GM18870 (cell line): ENCODE measurements around the gene RFTN1.

Experiments used
- ATAC-seq: cut with Tn5 transposase; IDR thresholded peaks from one replicate; pipeline ENCODE4 v1.9.1; 2021; ENCODE audit warnings: moderate library complexity; ENCODE audit not compliant: unreplicated experiment

Gene RFTN1

DNA sequence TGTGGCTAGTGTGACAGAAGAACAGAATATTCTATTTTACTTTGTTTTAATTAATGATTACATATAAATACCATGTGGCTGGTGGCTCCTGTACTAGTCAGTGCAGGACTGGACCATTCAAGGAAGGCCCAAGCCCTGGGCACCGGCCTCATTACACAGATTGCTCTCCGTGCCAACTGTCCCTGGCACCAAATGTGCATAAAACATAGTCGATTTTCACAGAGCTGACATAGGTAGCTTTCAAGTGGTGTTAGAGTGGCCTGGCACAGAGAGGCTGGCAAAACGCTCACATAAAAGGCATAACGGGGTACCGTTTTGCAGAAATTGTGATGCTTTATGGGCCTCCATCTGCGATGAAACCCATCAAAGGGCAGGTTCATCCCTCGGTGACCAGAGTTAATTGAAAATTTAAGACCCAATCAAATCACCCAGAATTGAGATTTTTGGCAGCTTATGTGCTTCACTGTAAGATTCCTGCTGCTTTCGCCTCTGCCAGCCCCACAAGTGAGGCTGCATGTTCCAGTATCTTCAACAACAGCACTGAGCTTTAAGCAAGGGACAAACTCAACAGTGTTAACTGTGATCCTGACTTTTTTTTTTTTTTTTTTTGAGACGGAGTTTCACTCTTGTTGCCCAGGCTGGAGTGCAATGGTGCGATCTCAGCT, 25.9 kb downstream of the RFTN1 start:
- no peak for ATAC-seq

DNA sequence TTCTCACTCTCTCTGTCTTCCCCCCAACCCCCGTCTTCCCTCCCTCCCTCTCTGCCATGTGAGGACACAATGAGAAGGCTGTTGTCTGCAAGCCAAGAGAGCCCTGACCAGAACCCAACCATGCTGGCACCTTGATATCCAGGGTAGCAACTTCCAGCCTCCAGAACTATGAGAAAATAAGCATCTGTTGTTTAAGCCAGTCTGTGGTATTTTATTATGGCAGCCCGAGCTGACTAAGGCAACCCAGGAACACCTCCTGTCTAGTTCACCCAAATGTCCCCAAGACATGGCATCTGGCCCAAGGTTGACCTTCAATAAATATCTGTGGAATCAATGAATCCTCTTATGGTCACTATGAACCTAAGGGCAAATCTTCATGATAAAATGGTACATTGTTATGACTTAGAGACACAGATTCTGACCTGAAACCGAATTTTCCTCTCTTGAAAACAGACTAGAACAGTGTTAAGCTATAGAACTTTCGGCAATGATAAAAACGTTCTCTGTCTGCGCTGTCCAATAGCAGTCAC, 26.5 kb downstream of the RFTN1 start:
- ATAC-seq, result no peak

- no peak for ATAC-seq
Measured at GRCh38 chr3:16486201-16486600, 27.3 kb downstream of the RFTN1 start.

DNA sequence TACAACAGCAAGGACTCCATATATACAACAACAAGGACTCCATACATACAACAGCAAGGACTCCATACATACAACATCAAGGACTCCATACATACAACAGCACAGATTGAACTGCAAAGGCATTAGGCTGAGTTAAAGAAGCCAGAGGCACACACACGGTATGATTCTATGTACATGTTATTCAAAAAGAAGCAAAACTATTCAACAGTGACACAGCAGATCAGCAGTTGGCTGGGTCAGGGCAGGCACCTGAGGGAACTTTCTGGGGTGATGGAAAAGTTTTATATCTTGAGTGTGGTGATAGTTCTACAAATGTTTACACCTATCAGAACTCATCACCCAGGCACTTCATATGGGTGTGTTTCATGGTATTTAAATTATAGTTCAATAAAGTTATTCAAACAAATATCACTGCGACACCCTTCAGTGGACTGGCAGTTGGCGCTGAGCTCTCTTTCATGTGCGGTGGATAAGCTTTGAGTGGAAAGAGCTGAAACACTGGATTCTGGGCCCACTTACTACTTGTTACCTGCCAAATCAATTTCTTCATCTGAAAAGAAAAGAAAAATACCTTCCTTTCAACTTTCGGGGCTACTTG, 28.0 kb downstream of the RFTN1 start:
- no peak for ATAC-seq

GRCh38 chr3:16484984-16485383, 28.5 kb downstream of the RFTN1 start:
- ATAC-seq, result no peak

DNA sequence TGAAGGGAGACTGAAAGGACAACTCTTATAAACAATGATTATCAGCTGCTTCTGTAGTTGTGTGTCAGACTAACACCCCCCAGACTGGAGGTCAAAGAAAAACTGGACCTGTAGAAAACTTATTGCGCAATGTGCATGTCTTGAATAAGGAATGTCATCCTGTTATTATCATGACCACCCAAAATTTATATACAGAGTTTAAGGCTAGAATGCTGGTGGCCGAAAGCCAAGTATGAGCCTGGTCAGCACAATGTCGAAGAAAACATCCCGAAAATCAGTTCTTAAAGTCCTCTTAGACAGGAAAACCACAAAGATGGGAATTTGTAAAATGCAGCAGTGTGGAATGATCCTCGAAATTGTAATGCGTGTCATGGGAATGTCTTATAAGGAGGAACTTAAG, 29.3 kb downstream of the RFTN1 start:
- no peak for ATAC-seq

DNA sequence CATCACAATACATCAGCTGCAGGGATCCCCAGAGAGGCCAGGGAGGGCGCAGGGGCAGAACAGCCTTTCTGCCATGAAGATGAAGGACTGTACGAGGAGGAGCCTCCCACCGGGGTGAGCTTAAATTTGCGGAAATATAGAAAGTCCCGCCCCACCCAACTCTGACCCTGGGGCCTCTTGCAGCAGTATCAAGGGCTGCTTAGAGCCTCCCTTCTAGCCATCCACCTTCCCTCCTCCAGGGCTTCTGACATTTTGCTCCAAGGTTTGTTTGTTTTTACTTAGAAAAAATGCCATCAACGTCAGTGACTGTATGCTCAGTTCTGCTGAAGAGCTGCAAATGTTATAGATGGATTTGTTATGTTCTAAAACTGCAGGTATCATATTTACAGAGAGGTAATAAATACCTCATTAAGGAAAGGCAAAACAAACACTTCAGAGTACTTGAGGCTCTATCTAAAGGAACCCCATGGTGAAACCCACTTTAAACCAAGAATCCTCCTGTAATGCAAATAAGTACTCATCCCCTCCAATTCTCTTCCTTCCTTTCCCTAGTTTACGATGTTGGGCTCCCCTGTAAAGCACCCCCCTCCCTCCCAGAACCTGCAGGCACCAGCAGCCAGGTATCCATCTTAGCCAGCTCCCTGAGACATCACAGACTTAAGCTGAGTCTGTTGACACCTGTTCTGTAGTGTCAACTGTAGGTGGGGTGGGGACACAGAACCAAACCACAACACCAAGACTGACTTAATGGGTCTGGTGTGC, 30.5 kb downstream of the RFTN1 start:
- ATAC-seq, result peak; percentile 45

GRCh38 chr3:16482194-16482769, 31.2 kb downstream of the RFTN1 start:
- ATAC-seq, result peak; percentile 9

DNA sequence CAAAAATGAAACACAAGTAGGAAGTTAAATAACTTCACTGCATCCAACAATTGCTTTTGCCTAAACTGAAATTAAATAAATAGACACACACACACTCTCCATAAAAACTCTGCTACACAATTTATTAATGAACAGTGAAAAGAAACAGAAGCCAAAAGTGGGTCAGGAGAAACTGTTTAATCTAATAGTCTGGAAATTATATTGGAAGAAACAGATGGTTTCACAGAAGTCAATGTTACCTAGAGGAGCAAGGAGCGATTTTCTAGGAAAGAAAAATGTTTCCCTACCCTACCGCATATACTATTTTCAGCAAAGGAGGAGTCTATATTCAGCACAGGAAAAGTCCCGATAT, 32.0 kb downstream of the RFTN1 start:
- no peak for ATAC-seq

GRCh38 chr3:16480861-16481545, 32.5 kb downstream of the RFTN1 start:
- ATAC-seq, result peak; percentile 47

DNA sequence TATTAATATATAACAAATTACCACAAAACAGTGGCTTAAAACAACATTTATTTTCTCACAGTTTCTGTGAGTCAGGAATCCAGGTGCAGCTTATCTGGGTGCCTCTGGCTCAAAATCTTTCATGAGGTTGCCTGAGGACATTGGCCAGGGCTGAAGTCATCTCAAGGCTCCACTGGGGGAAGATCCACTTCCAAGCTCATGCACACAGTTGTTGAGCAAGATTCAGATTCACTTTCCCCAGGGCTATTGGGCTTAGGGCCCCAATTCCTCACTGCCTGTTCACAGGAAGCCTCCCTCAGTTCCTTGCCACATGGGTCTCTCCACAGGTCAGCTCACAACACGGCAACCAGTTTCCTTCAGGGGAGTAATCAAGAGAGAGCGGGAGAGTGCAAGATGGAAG, 35.0 kb downstream of the RFTN1 start:
- ATAC-seq, result no peak

GRCh38 chr3:16477521-16477920, 36.0 kb downstream of the RFTN1 start:
- ATAC-seq, result no peak

DNA sequence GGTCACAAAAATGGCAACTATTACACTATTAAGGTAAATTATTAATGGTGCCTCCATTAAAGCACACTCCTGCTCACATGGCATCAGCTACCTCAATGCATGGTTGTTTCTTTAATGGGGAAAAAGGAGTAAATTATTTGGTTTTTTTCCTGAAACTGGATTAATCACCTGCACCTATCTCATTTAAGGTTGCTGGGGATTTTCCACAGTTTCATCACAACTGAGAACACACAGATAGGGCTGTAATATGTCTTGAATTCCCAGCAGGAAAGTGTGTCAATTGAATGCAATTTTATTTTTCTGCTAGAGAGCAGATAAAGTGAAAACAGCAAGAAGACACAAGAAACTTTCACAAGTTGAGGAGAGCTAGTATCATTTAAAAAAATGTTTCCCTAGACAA, 36.4 kb downstream of the RFTN1 start:
- no peak for ATAC-seq

DNA sequence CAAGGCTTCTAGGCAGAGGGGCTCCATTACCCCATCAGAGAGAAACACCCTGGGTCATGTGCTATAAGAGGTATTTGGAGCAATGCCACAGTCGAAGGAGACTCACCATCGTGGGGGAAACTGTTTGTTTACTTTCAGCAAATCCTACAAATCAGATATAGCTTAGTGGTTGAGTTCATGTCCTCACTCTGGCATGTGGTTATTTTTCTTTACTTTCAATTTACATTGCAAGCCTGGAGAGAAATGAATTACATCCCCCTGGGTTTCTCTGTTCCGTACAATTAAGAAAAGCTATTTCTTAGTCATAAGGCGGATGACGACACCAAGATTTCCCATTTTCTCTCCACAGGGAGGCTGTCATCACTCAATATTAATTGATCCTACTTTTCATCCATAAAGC, 36.9 kb downstream of the RFTN1 start:
- ATAC-seq, result peak; percentile 57

- ATAC-seq, result no peak
Measured at GRCh38 chr3:16475766-16476165, 37.7 kb downstream of the RFTN1 start.

- no peak for ATAC-seq
Measured at GRCh38 chr3:16474920-16475319, 38.6 kb downstream of the RFTN1 start.

- ATAC-seq, result no peak
Measured at GRCh38 chr3:16474216-16474615, 39.3 kb downstream of the RFTN1 start.

DNA sequence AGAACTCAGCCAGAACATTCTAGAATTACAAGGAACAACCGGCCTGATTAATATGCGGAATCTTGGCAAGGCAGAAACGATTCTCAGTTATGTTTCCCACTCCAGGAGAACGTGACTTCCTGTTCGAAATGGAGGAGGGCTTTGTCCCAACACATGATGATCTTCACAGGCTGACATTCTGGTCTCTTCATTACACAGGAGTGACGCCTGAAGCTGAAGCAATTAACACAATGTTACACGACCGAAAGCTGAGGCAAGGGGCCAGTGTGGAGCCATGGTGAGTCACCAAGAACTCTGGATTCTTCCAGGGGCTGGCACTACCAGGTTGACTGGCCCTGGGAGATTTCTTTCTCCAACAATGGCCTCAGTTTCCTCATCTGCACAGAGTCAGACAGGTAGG, 40.9 kb downstream of the RFTN1 start:
- ATAC-seq, result no peak

DNA sequence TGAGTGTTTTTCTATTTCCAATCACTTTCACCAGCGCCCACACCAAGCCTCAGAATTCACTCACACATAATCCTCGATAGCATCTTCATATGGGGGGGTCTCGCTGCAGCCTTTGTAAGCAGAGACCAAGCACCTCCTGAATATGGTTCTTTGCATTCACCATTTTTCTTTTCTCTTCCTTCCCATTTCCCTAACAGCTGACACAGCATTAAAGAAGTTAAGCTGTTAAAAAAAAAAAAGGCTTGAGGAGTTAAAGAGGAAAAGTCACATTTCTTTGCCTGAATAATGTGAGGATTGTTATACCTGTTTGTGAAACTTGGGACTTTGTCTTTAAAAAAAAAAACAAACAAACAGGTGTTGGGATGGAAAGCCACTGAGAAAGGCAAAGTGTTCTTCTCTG, 41.6 kb downstream of the RFTN1 start:
- ATAC-seq, result no peak

DNA sequence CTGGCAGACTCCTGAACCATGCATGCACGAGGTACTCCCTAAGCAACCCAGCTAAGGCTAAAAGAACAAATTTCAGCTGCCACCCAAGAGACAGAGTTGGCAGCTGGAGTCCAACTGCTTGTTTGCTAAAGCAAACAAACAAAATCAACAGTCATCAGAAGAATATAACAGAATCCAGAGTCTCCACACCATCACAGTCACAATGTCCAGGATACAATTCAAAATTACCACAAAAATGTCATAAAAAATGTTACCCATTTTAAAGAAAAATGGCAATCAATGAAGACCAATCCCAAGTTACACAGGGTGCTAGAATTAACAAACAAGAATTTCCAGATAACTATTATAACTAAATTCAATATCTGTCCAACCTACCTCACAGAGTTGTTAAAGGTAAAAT, 42.9 kb downstream of the RFTN1 start:
- no peak for ATAC-seq
